Mesodermal cell (in vitro differentiated cells): ENCODE measurements around the gene TGIF1.
"Not testable (repeated sequence)": the region's sequence is repeated elsewhere in the genome, so short reads cannot be mapped to it uniquely, and the experiment has no call there.

ENCODE experiments used
- H3K27ac ChIP-seq: 2 replicates; pipeline ENCODE4 v1.7.0; 2013; ENCODE audit warnings: mild to moderate bottlenecking, low read depth, low read length, moderate library complexity; ENCODE audit not compliant: severe bottlenecking
- H3K36me3 ChIP-seq: 2 replicates; pipeline ENCODE4 v1.7.1; 2013; ENCODE audit warnings: mild to moderate bottlenecking, low read length, moderate library complexity; ENCODE audit not compliant: control insufficient read depth, insufficient read depth
- H3K4me1 ChIP-seq: one replicate; pipeline ENCODE4 v1.7.1; 2013; ENCODE audit warnings: mild to moderate bottlenecking, low read length; ENCODE audit not compliant: insufficient read depth, control insufficient read depth, poor library complexity, severe bottlenecking
- H3K4me3 ChIP-seq: 2 replicates; pipeline ENCODE4 v1.7.0; 2013; ENCODE audit warnings: low read length, control low read depth, mild to moderate bottlenecking; ENCODE audit not compliant: insufficient read depth, poor library complexity, severe bottlenecking; ENCODE audit errors: extremely low read depth
- H3K9me3 ChIP-seq: 2 replicates; pipeline ENCODE4 v1.7.1; 2013; ENCODE audit warnings: mild to moderate bottlenecking, low read length, moderate library complexity; ENCODE audit not compliant: control insufficient read depth
- WGBS, 2 experiments: methylation state at CpG; one replicate each; pipeline ENCODE4 v1.1.5; 2013; ENCODE audit warnings: missing lambda C conversion rate in 2 of 2; ENCODE audit not compliant: insufficient coverage in 2 of 2; 5-methylcytosine and 5-hydroxymethylcytosine counted together

Gene TGIF1

GRCh38 chr18:3411854-3412268, 38.1 kb upstream of the TGIF1 start:
- no peak overlapping the region for H3K4me3 ChIP-seq
- H3K36me3 ChIP-seq: no peaks in the 10 kb centered on the region
- H3K27ac ChIP-seq: no peak overlapping the region
- no peaks in the 10 kb centered on the region for H3K9me3 ChIP-seq
- WGBS, 2 experiments: 95 to 96% methylated on average over 22 to 25 of the region's 28 CpGs
- H3K4me1 ChIP-seq: no peaks in the 10 kb centered on the region

GRCh38 chr18:3412528-3412927, 37.4 kb upstream of the TGIF1 start:
- not testable (repeated sequence) for H3K27ac ChIP-seq, H3K9me3 ChIP-seq, H3K4me3 ChIP-seq, H3K36me3 ChIP-seq, H3K4me1 ChIP-seq
- 97% methylated on average over 6 to 7 of the region's 9 CpGs for WGBS, 2 experiments

- no peaks in the 10 kb centered on the region for H3K36me3 ChIP-seq
- H3K4me3 ChIP-seq: no peak overlapping the region
- H3K9me3 ChIP-seq: no peaks in the 10 kb centered on the region
- 95% methylated on average over 7 to 9 of the region's 11 CpGs for WGBS, 2 experiments
- no peak overlapping the region for H3K27ac ChIP-seq
- H3K4me1 ChIP-seq: no peaks in the 10 kb centered on the region
Measured at GRCh38 chr18:3415110-3415509, 34.9 kb upstream of the TGIF1 start.

GRCh38 chr18:3418083-3418482, 31.9 kb upstream of the TGIF1 start:
- Histone ChIP-seq H3K4me3 (no peak overlapping the region), H3K9me3 (no peaks in the 10 kb centered on the region), H3K36me3 (no peaks in the 10 kb centered on the region), H3K4me1 (no peaks in the 10 kb centered on the region), H3K27ac (no peak overlapping the region)
- WGBS, 2 experiments: 80 to 100% methylated on average over 1 of the region's 2 CpGs

- WGBS, 2 experiments: 80 to 100% methylated on average over 1 to 2 of the region's 2 CpGs
- H3K9me3 ChIP-seq: no peaks in the 10 kb centered on the region
Measured at GRCh38 chr18:3420919-3421279, 29.1 kb upstream of the TGIF1 start.

GRCh38 chr18:3422905-3423304, 27.1 kb upstream of the TGIF1 start:
- Histone ChIP-seq H3K36me3 (no peaks in the 10 kb centered on the region), H3K27ac (no peak overlapping the region), H3K9me3 (no peaks in the 10 kb centered on the region), H3K4me3 (no peak overlapping the region), H3K4me1 (no peaks in the 10 kb centered on the region)
- 96 to 100% methylated on average over 2 to 6 of the region's 10 CpGs for WGBS, 2 experiments

More at GRCh38 chr18:3420919-3421279, 29.1 kb upstream of the TGIF1 start:
- no peak overlapping the region for H3K27ac ChIP-seq
- H3K4me3 ChIP-seq: no peak overlapping the region
- H3K36me3 ChIP-seq: no peaks in the 10 kb centered on the region
- no peaks in the 10 kb centered on the region for H3K4me1 ChIP-seq

GRCh38 chr18:3424280-3424890, 25.6 kb upstream of the TGIF1 start:
- Histone ChIP-seq H3K4me3 (no peak overlapping the region), H3K4me1 (no peaks in the 10 kb centered on the region), H3K27ac (no peak overlapping the region), H3K9me3 (no peaks in the 10 kb centered on the region), H3K36me3 (no peaks in the 10 kb centered on the region)
- WGBS, 2 experiments: no CpG with 5 or more reads among the region's 3 CpGs

- H3K4me1 ChIP-seq: no peaks in the 10 kb centered on the region
- H3K27ac ChIP-seq: no peak overlapping the region
- 100% methylated on average over 1 of the region's 3 CpGs; no CpG with 5 or more reads in 1 of the 2 experiments for WGBS, 2 experiments
- no peaks in the 10 kb centered on the region for H3K36me3 ChIP-seq
- H3K9me3 ChIP-seq: no peaks in the 10 kb centered on the region
- H3K4me3 ChIP-seq: no peak overlapping the region
Measured at GRCh38 chr18:3425030-3425429, 24.9 kb upstream of the TGIF1 start.

- no peaks in the 10 kb centered on the region for H3K4me1 ChIP-seq
- no peak overlapping the region for H3K27ac ChIP-seq
- H3K36me3 ChIP-seq: no peaks in the 10 kb centered on the region
- H3K9me3 ChIP-seq: no peaks in the 10 kb centered on the region
- H3K4me3 ChIP-seq: no peak overlapping the region
- WGBS, 2 experiments: 86 to 100% methylated on average over 2 to 3 of the region's 6 CpGs
Measured at GRCh38 chr18:3425446-3425845, 24.5 kb upstream of the TGIF1 start.

GRCh38 chr18:3426074-3426473, 23.9 kb upstream of the TGIF1 start:
- no peaks in the 10 kb centered on the region for H3K9me3 ChIP-seq

GRCh38 chr18:3427944-3428343, 22.0 kb upstream of the TGIF1 start:
- no peak overlapping the region for H3K4me3 ChIP-seq
- no peaks in the 10 kb centered on the region for H3K4me1 ChIP-seq
- 60 to 100% methylated on average over 1 to 3 of the region's 5 CpGs for WGBS, 2 experiments
- no peak overlapping the region for H3K27ac ChIP-seq
- no peaks in the 10 kb centered on the region for H3K9me3 ChIP-seq
- H3K36me3 ChIP-seq: no peaks in the 10 kb centered on the region

More at GRCh38 chr18:3426074-3426473, 23.9 kb upstream of the TGIF1 start:
- H3K36me3 ChIP-seq: no peaks in the 10 kb centered on the region
- no peak overlapping the region for H3K4me3 ChIP-seq
- 100% methylated on average over 1 of the region's 4 CpGs; no CpG with 5 or more reads in 1 of the 2 experiments for WGBS, 2 experiments
- no peaks in the 10 kb centered on the region for H3K4me1 ChIP-seq
- no peak overlapping the region for H3K27ac ChIP-seq
